LoVo (cell line): ENCODE results near the gene USP40.

Experiments used
- DNase-seq: peaks from one replicate; pipeline ENCODE4 v3.0.0-alpha.2; 2016; ENCODE audit warnings: low spot score

Gene USP40

GRCh38 chr2:233458031-233458610, 108.5 kb downstream of the USP40 start:
- no peak for DNase-seq

GRCh38 chr2:233457356-233457755, 109.2 kb downstream of the USP40 start:
- no peak for DNase-seq

GRCh38 chr2:233456934-233457333, 109.6 kb downstream of the USP40 start:
- no peak for DNase-seq

GRCh38 chr2:233456111-233456510, 110.5 kb downstream of the USP40 start:
- no peak for DNase-seq

GRCh38 chr2:233455491-233455890, 111.1 kb downstream of the USP40 start:
- DNase-seq: no peak

- DNase-seq: no peak
Measured at GRCh38 chr2:233455006-233455405, 111.6 kb downstream of the USP40 start.

- DNase-seq: no peak
Measured at GRCh38 chr2:233453916-233454315, 112.7 kb downstream of the USP40 start.

- DNase-seq: no peak
Measured at GRCh38 chr2:233453111-233453915, 113.3 kb downstream of the USP40 start.

GRCh38 chr2:233451950-233452349, 114.6 kb downstream of the USP40 start:
- no peak for DNase-seq

GRCh38 chr2:233450864-233451575, 115.6 kb downstream of the USP40 start:
- DNase-seq: no peak

GRCh38 chr2:233449921-233450863, 116.4 kb downstream of the USP40 start:
- no peak for DNase-seq

- DNase-seq: no peak
Measured at GRCh38 chr2:233449081-233449901, 117.3 kb downstream of the USP40 start.

GRCh38 chr2:233448575-233448974, 118.0 kb downstream of the USP40 start:
- no peak for DNase-seq

GRCh38 chr2:233448220-233448559, 118.4 kb downstream of the USP40 start:
- DNase-seq: no peak

- DNase-seq: no peak
Measured at GRCh38 chr2:233447506-233448219, 118.9 kb downstream of the USP40 start.

- DNase-seq: no peak
Measured at GRCh38 chr2:233446606-233447305, 119.8 kb downstream of the USP40 start.

- DNase-seq: no peak
Measured at GRCh38 chr2:233446121-233446520, 120.5 kb downstream of the USP40 start.

GRCh38 chr2:233445152-233445830, 121.3 kb downstream of the USP40 start:
- no peak for DNase-seq

GRCh38 chr2:233444501-233444900, 122.1 kb downstream of the USP40 start:
- DNase-seq: no peak
